Measurements from ENCODE around the gene GPR12.
"Not testable (repeated sequence)": the region's sequence is repeated elsewhere in the genome, so short reads cannot be mapped to it uniquely, and the experiment has no call there.

Gene GPR12

DNA sequence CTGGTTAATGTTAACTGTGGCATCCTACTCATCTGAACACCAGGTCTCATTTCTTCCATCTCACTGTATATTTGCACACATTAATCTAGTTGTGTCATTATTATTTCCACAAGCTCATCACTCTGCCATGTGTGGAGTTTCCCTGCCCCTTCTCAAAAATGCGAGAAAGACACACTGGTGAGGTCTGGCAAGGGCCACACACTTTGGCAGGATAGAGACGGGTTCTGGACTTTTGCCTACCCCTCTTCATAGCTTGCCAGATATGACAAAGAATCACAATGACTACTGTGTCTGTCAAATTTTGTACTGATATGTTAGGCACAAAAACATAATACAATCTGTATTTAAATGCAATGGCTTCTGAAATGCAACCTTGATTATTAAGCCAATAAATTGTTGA lies 12.9 kb downstream of the GPR12 start:
- Histone ChIP-seq H3K9ac (ENCODE audit: low read length in 2 of 2) (no peak overlapping the region), H3K36me3 (ENCODE audit: control insufficient read depth in 2 of 2, insufficient read depth in 2 of 2, low read length in 2 of 2) (no peaks in the 10 kb centered on the region), H3K4me3 (ENCODE audit: low read length in 2 of 2) (no peak overlapping the region), H3K27ac (ENCODE audit: low read length) (no peak overlapping the region), H3K9me3 (ENCODE audit: control insufficient read depth in 2 of 2, low read length in 2 of 2) (no peaks in the 10 kb centered on the region), H3K4me1 (ENCODE audit: control insufficient read depth, insufficient read depth, low read length) (no peaks in the 10 kb centered on the region), H3K27me3 (ENCODE audit: control insufficient read depth in 1 of 2, insufficient read depth in 2 of 2, low read length in 2 of 2) (peaks cover 0 to 3% of the 10 kb centered on the region in 2 donors)

GRCh38 chr13:26743971-26744370 lies 16.6 kb downstream of the GPR12 start:
- Histone ChIP-seq H3K36me3 (ENCODE audit: control insufficient read depth in 2 of 2, insufficient read depth in 2 of 2, low read length in 2 of 2) (no peaks in the 10 kb centered on the region), H3K9ac (ENCODE audit: low read length in 2 of 2) (no peak overlapping the region), H3K9me3 (ENCODE audit: control insufficient read depth in 2 of 2, low read length in 2 of 2) (no peaks in the 10 kb centered on the region), H3K4me1 (ENCODE audit: control insufficient read depth, insufficient read depth, low read length) (no peaks in the 10 kb centered on the region), H3K27me3 (ENCODE audit: control insufficient read depth in 1 of 2, insufficient read depth in 2 of 2, low read length in 2 of 2) (peaks cover 0 to 14% of the 10 kb centered on the region in 2 donors), H3K27ac (ENCODE audit: low read length) (no peak overlapping the region), H3K4me3 (ENCODE audit: low read length in 2 of 2) (no peak overlapping the region)

DNA sequence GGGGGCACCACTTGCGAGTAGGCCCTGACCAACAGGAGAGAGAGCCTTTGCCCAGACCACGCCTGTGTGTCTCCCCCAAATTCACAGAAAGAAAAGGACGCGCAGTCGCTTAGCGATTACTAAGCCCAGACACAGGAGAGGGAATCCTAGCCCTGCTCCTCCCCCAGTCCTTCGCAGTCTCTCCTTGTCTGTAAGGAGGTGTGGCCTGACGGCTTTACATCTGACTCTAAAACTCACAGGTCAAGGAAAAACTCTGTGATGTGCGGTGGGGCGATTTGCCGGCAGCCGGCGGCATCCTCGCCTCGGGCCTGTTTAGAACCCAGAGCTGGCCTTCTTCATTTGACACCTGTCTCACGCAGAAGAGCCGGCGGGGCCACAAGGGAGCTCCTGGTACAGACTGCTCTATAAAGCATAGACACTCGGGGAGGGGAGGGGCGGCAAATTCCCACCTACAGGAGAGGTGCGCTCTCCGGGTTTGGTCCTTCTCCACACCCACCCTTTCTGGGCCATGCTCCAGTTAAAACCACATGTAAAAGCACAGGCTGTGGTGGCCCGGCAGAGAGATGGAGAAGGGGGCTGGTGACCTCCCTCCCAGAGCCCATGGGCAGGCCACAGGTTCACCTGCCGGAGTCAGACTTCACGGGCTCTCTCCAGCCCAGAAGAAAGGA lies 17.8 kb downstream of the GPR12 start:
- Histone ChIP-seq H3K27ac (ENCODE audit: low read length) (no peak overlapping the region), H3K9ac (ENCODE audit: low read length in 2 of 2) (no peak overlapping the region), H3K36me3 (ENCODE audit: control insufficient read depth in 2 of 2, insufficient read depth in 2 of 2, low read length in 2 of 2) (no peaks in the 10 kb centered on the region), H3K4me1 (ENCODE audit: control insufficient read depth, insufficient read depth, low read length) (no peaks in the 10 kb centered on the region), H3K27me3 (ENCODE audit: control insufficient read depth in 1 of 2, insufficient read depth in 2 of 2, low read length in 2 of 2) (peaks cover 0 to 14% of the 10 kb centered on the region in 2 donors), H3K9me3 (ENCODE audit: control insufficient read depth in 2 of 2, low read length in 2 of 2) (no peaks in the 10 kb centered on the region), H3K4me3 (ENCODE audit: low read length in 2 of 2) (no peak overlapping the region)

GRCh38 chr13:26735677-26736076 lies 24.9 kb downstream of the GPR12 start:
- Histone ChIP-seq H3K9me3 (ENCODE audit: control insufficient read depth in 2 of 2, low read length in 2 of 2) (no peaks in the 10 kb centered on the region), H3K27ac (ENCODE audit: low read length) (no peak overlapping the region), H3K4me3 (ENCODE audit: low read length in 2 of 2) (no peak overlapping the region), H3K27me3 (ENCODE audit: control insufficient read depth in 1 of 2, insufficient read depth in 2 of 2, low read length in 2 of 2) (peaks cover 0 to 4% of the 10 kb centered on the region in 2 donors), H3K4me1 (ENCODE audit: control insufficient read depth, insufficient read depth, low read length) (no peaks in the 10 kb centered on the region), H3K9ac (ENCODE audit: low read length in 2 of 2) (no peak overlapping the region), H3K36me3 (ENCODE audit: control insufficient read depth in 2 of 2, insufficient read depth in 2 of 2, low read length in 2 of 2) (no peaks in the 10 kb centered on the region)

DNA sequence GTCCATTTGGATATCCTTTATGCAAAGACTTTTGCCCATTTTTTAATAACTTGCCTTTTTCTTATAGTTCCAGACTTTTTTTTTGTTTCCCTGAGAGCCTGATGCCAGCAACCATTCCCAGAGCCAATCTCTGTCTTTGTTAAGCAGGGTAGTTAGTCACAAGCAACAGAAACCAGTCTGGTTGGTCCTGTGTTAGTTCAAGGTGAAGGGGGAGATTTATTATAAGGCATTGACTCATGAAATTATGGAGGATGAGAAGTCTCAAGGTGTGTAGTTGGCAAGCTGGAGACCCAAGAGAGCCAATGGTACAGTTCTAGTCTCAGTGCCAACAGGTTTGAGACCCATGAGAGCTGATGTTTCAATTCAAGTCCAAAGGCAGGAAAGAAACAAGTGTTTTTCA lies 33.0 kb downstream of the GPR12 start:
- Histone ChIP-seq H3K27me3 (ENCODE audit: control insufficient read depth in 1 of 2, insufficient read depth in 2 of 2, low read length in 2 of 2) (no peaks in the 10 kb centered on the region), H3K4me1 (ENCODE audit: control insufficient read depth, insufficient read depth, low read length) (no peaks in the 10 kb centered on the region), H3K9me3 (ENCODE audit: control insufficient read depth in 2 of 2, low read length in 2 of 2) (no peaks in the 10 kb centered on the region), H3K27ac (ENCODE audit: low read length) (no peak overlapping the region), H3K36me3 (ENCODE audit: control insufficient read depth in 2 of 2, insufficient read depth in 2 of 2, low read length in 2 of 2) (no peaks in the 10 kb centered on the region), H3K9ac (ENCODE audit: low read length in 2 of 2) (no peak overlapping the region), H3K4me3 (ENCODE audit: low read length in 2 of 2) (no peak overlapping the region)

- Histone ChIP-seq H3K36me3 (ENCODE audit: control insufficient read depth in 2 of 2, insufficient read depth in 2 of 2, low read length in 2 of 2) (no peaks in the 10 kb centered on the region), H3K9ac (ENCODE audit: low read length in 2 of 2) (no peak overlapping the region), H3K9me3 (ENCODE audit: control insufficient read depth in 2 of 2, low read length in 2 of 2) (no peaks in the 10 kb centered on the region), H3K4me1 (ENCODE audit: control insufficient read depth, insufficient read depth, low read length) (no peaks in the 10 kb centered on the region), H3K4me3 (ENCODE audit: low read length in 2 of 2) (no peak overlapping the region), H3K27me3 (ENCODE audit: control insufficient read depth in 1 of 2, insufficient read depth in 2 of 2, low read length in 2 of 2) (no peaks in the 10 kb centered on the region), H3K27ac (ENCODE audit: low read length) (no peak overlapping the region)
Measured at GRCh38 chr13:26727122-26727521, 33.5 kb downstream of the GPR12 start.

GRCh38 chr13:26726684-26727083 lies 33.9 kb downstream of the GPR12 start:
- H3K27ac ChIP-seq (ENCODE audit: low read length): no peak overlapping the region
- H3K9ac ChIP-seq (ENCODE audit: low read length in 2 of 2): no peak overlapping the region

GRCh38 chr13:26723620-26724019 lies 37.0 kb downstream of the GPR12 start:
- not testable (repeated sequence) for H3K9ac ChIP-seq (ENCODE audit: low read length in 2 of 2); H3K9me3 ChIP-seq (ENCODE audit: control insufficient read depth in 2 of 2, low read length in 2 of 2); H3K4me3 ChIP-seq (ENCODE audit: low read length in 2 of 2); H3K4me1 ChIP-seq (ENCODE audit: control insufficient read depth, insufficient read depth, low read length); H3K27ac ChIP-seq (ENCODE audit: low read length); H3K27me3 ChIP-seq (ENCODE audit: control insufficient read depth in 1 of 2, insufficient read depth in 2 of 2, low read length in 2 of 2); H3K36me3 ChIP-seq (ENCODE audit: control insufficient read depth in 2 of 2, insufficient read depth in 2 of 2, low read length in 2 of 2)

More at GRCh38 chr13:26726684-26727083, 33.9 kb downstream of the GPR12 start:
- H3K4me1 ChIP-seq (ENCODE audit: control insufficient read depth, insufficient read depth, low read length): no peaks in the 10 kb centered on the region
- no peaks in the 10 kb centered on the region for H3K9me3 ChIP-seq (ENCODE audit: control insufficient read depth in 2 of 2, low read length in 2 of 2)
- H3K36me3 ChIP-seq (ENCODE audit: control insufficient read depth in 2 of 2, insufficient read depth in 2 of 2, low read length in 2 of 2): no peaks in the 10 kb centered on the region
- H3K4me3 ChIP-seq (ENCODE audit: low read length in 2 of 2): no peak overlapping the region
- no peaks in the 10 kb centered on the region for H3K27me3 ChIP-seq (ENCODE audit: control insufficient read depth in 1 of 2, insufficient read depth in 2 of 2, low read length in 2 of 2)

GRCh38 chr13:26722321-26722720 lies 38.3 kb downstream of the GPR12 start:
- Histone ChIP-seq H3K4me1 (ENCODE audit: control insufficient read depth, insufficient read depth, low read length) (no peaks in the 10 kb centered on the region), H3K4me3 (ENCODE audit: low read length in 2 of 2) (no peak overlapping the region), H3K27ac (ENCODE audit: low read length) (no peak overlapping the region), H3K9me3 (ENCODE audit: control insufficient read depth in 2 of 2, low read length in 2 of 2) (no peaks in the 10 kb centered on the region), H3K36me3 (ENCODE audit: control insufficient read depth in 2 of 2, insufficient read depth in 2 of 2, low read length in 2 of 2) (no peaks in the 10 kb centered on the region), H3K9ac (ENCODE audit: low read length in 2 of 2) (no peak overlapping the region), H3K27me3 (ENCODE audit: control insufficient read depth in 1 of 2, insufficient read depth in 2 of 2, low read length in 2 of 2) (no peaks in the 10 kb centered on the region)

- Histone ChIP-seq H3K27ac (ENCODE audit: low read length) (no peak overlapping the region), H3K4me1 (ENCODE audit: control insufficient read depth, insufficient read depth, low read length) (no peaks in the 10 kb centered on the region), H3K27me3 (ENCODE audit: control insufficient read depth in 1 of 2, insufficient read depth in 2 of 2, low read length in 2 of 2) (no peaks in the 10 kb centered on the region), H3K9me3 (ENCODE audit: control insufficient read depth in 2 of 2, low read length in 2 of 2) (no peaks in the 10 kb centered on the region), H3K9ac (ENCODE audit: low read length in 2 of 2) (no peak overlapping the region), H3K36me3 (ENCODE audit: control insufficient read depth in 2 of 2, insufficient read depth in 2 of 2, low read length in 2 of 2) (no peaks in the 10 kb centered on the region), H3K4me3 (ENCODE audit: low read length in 2 of 2) (no peak overlapping the region)
Measured at GRCh38 chr13:26721251-26722121, 39.1 kb downstream of the GPR12 start.

Data from stomach smooth muscle (tissue), 2 donors.